ENCODE results near the gene TMED8.
"Not testable (repeated sequence)": the region's sequence is repeated elsewhere in the genome, so short reads cannot be mapped to it uniquely, and the experiment has no call there.

The TMED8 gene, protein sequence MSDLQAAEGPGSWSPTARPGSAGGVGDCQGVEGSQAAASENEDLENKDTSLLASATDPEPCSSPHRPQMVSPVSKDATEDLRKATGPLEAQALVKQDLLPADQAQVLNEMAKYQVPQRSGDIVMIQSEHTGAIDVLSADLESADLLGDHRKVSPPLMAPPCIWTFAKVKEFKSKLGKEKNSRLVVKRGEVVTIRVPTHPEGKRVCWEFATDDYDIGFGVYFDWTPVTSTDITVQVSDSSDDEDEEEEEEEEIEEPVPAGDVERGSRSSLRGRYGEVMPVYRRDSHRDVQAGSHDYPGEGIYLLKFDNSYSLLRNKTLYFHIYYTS

GRCh38 chr14:77376771-77377501 lies at the start of gene TMED8, which contains the start of gene SAMD15:
TSS of gene TMED8 (minus strand) at chr14:77377094. CDS start at chr14:77377053, 41 bp downstream.
TSS of gene SAMD15 (plus strand) at chr14:77377379. CDS start at chr14:77377419, 40 bp downstream.
- peak; percentile 87 for DNase-seq

GRCh38 chr14:77426396-77426795 lies 49.5 kb upstream of the TMED8 start:
- no peak for DNase-seq

DNA sequence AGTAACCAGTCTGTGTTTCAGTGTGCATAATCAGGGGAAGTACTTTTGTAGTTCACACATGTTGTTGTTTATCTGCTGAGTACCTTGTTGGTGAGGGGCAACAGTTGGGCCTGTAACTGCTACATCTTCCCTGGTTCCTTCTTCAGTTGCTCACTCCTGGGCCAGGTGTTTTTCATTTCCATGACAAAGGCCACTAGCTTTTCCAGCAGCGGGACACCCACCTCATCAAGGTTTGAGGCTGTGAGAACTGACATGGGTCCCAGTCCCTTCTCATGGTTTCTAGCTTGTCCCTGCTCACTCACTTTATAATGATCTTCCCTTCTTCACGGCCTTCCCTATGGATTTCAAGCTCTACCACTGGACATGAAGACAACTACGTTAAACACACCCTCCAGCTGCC lies 48.0 kb upstream of the TMED8 start:
- DNase-seq = no peak

GRCh38 chr14:77423423-77423822 lies 46.5 kb upstream of the TMED8 start, which contains the start of gene NOXRED1:
TSS of gene NOXRED1 (minus strand) at chr14:77423523. CDS start at chr14:77422889, 634 bp downstream.
- no peak for DNase-seq

- no peak for DNase-seq
Measured at GRCh38 chr14:77421201-77421600, 44.3 kb upstream of the TMED8 start.

- DNase-seq = no peak
Measured at GRCh38 chr14:77416836-77417235, 39.9 kb upstream of the TMED8 start.

- not testable (repeated sequence) for DNase-seq
Measured at GRCh38 chr14:77416098-77416497, 39.2 kb upstream of the TMED8 start.

GRCh38 chr14:77415403-77416030 lies 38.6 kb upstream of the TMED8 start:
- not testable (repeated sequence) for DNase-seq

DNA sequence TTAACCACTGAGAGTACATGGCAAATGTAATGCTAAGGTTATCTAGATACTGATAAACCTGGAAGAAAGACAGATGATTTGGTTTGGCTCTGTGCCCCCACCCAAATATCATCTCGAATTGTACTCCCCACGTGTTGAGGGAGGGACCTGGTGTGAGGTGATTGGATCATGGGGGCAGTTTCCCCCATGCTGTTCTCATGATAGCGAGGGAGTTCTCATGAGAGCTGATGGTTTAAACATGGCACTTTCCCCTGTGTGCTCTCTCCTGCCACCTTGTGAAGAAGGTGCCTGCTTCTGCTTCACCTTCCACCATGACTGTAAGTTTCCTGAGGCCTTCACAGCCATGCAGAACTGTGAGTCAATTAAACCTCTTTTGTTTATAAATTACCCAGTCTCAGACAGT lies 32.2 kb upstream of the TMED8 start:
- DNase-seq = peak; percentile 3

DNA sequence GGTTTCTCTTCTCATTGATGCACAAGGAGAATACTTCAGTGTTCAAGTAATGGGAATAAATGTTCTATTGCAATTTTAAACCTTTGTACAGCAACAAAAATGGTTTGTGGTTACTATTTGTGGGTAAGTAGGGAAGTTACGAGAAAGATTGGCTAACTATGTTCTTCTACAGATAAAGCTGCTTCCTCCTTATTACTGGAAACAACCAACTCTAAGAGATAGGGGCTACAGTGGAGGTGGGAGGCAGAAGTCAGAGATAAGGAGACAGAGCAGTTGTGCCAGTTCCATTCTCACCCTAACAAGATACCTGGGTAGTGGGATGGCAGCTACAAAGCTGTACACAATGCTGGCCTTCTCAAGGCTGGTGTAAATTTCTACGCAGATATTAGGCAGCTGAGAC lies 30.3 kb upstream of the TMED8 start:
- DNase-seq = no peak

DNA sequence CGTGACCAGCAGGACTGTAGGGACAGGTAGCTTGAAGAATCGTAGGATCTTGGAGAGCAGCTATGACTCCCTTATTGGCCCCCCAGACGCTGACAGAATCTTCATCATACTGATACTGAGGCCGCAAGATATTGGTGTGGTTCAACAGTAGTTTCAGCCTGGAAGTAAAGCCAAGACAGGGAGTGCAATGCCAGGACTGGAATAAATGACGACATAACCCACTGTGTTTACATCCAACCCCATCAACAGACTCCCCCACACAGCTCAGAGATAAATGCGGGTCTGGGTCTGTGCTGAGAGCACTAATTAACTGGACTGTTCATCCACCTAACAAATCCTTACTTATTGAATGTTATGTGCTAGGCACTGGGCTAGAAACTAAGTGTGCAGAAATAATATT lies 29.8 kb upstream of the TMED8 start:
- DNase-seq = no peak

DNA sequence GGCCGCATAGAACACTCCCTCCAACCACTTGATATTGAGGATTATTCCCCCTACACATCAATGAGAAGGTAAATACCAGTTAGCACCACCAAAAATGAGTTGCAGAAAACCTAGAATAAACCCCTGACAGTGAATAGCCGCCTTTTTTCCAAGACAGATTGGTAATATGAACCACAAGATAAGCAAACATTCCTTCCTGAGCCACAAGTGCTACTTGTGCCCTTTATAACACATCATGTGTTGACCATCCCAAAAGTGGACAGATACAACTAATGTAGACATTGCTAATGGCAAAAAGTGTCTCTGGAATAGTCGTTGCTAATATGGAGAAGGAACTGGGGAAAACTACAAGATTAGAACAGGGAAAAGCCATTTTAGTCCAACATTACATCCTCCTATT lies 29.2 kb upstream of the TMED8 start:
- DNase-seq = no peak

DNA sequence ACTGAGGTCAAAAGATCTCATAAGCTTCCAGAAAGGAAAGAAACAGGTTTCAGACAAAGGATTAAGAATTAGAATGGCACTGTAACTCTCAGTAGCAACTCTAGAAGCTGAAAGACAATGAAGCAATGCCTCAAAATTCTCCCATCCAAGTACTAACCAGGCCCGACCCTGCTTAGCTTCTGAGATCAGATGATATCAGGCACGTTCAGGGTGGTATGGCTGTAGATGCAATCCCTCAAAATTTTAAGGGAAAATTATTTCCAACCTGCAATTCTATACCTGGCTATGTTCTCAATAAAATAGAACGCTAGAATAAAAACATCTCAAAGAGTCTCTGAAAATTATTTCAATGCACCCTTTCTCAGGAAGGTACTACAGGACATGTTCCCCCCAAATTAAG lies 26.9 kb upstream of the TMED8 start:
- DNase-seq = no peak

DNA sequence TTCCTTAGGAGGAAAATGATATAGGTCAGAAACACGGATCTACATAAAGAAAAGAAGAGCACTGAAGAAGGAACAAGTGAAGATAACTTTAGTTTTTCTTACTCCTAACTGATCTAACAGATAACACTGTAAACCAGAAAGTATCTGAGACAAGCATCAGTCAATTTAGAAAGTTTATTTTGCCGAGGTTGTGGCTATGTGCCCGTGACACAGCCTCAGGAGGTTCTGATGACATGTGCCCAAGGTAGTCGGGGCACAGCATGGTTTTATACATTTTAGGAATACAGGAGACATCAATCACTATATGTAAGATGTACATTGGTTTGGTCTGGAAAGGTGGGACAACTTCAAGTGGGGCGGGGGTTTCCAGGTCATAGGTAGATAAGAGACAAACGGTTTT lies 23.3 kb upstream of the TMED8 start:
- no peak for DNase-seq

DNA sequence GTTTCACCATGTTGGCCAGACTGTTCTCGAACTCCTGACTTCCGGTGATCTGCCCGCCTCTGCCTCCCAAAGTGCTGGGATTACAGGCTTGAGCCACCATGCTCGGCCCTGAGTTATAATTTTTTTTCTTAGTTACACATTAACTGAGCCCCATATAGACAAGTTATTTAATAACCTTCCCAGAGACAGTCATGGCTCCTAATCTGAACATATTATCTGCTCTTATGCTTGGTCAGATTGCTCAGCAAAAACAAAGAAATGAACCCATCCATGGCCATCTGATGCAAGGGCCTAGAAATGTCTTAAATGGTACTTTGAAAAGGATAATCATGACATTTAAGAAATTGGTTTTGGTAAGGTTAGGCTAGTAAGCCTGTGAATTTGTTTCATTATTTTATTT lies 13.3 kb upstream of the TMED8 start:
- DNase-seq = no peak

- DNase-seq = no peak
Measured at GRCh38 chr14:77378701-77379100, 1.8 kb upstream of the TMED8 start.

- DNase-seq = no peak
Measured at GRCh38 chr14:77377502-77377844, 579 bp upstream of the TMED8 start.

- DNase-seq = no peak
Measured at GRCh38 chr14:77375973-77376770, 722 bp downstream of the TMED8 start.

GRCh38 chr14:77375164-77375950 lies 1.5 kb downstream of the TMED8 start:
- no peak for DNase-seq

DNA sequence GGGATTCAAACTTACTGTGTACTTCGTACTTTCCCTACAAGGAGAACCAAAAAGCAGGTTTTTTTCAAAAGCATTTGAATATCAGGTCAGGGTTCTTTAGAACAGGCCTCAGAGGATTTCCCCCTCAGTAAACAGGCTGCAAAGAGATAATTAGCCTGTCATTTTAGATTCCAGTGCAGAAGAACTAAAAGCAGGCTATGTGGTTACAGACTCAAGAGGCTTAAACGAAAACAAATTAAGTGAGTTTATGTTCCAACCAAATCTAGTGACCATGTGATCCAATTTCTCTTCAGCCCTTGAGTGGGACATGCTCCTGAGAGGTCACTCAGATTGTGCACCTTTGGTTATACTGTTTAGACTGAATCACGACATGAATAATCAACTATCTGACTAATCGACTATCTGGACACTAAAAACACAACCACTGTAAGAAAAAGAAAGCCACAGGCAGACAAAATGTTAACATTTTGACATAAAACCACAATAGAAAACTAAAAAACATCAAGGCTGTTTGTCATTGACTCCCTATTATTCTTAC lies 4.5 kb downstream of the TMED8 start:
- no peak for DNase-seq

DNA sequence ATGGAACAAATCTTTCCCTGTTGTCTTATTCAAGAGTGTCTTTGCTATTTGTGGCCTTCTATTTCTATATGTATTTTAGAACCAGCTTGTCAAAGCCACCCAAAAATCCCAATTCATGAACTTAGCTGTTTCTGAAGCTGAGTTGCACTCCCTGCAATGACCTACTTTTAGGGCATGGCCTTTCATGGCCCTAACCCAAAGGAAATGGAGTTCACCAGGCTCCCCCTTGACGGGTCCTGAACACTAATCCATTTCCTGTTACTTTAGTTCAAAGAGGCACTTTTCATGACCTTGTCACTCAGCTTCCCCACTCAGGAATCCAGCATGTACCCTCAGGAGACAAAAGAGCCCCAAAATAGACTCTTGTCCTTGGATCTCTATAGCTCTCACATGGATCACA lies 7.6 kb downstream of the TMED8 start:
- no peak for DNase-seq

DNA sequence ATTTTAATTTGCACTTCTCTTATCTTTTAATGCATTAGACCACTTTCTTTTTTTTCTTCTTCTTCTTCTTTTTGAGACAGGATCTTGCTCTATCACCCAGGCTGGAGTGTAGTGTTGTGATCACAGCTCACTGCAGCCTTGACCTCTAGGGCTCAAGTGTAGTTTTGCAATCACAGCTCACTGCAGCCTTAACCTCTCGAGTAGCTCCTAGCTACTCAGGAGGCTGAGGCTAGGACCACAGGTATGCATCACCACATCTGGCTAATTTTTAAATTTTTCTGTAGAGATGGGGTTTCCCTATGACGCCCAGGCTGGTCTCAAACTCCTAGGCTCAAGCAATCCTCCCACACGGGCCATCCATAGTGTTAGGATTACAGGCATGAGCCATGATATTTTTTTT lies 12.7 kb downstream of the TMED8 start:
- no peak for DNase-seq
